Smooth muscle cell (in vitro differentiated cells): ENCODE results near the gene HBP1. TPM values are rescaled to one million over a fixed set of nuclear protein-coding genes. Genes with fewer than 3 reads are reported as not detected.
"Not testable (repeated sequence)": the region's sequence is repeated elsewhere in the genome, so short reads cannot be mapped to it uniquely, and the experiment has no call there.

Experiments used
- DNase-seq: peaks from one replicate; lab custom pipeline; 2025; ENCODE audit not compliant: unreplicated experiment; lab: John Stamatoyannopoulos, UW
- H2AFZ ChIP-seq: fragments of 200-600 bp; sonication (generic); 2 replicates; pipeline ENCODE4 v1.6.0; 2016; ENCODE audit warnings: antibody characterized with exemption, low read depth, mild to moderate bottlenecking
- H3F3A ChIP-seq: fragments of 200-600 bp; sonication (generic); 2 replicates; pipeline ENCODE4 v1.6.0; 2017; ENCODE audit warnings: antibody characterized with exemption, low read depth
- H3K27ac ChIP-seq: fragments of 200-600 bp; sonication (generic); 2 replicates; pipeline ENCODE4 v1.5.1; 2016; ENCODE audit warnings: low read depth, mild to moderate bottlenecking
- H3K27me3 ChIP-seq: fragments of 200-600 bp; sonication (generic); 2 replicates; pipeline ENCODE4 v1.6.1; 2016; ENCODE audit warnings: low read depth, mild to moderate bottlenecking
- H3K36me3 ChIP-seq: fragments of 200-600 bp; sonication (generic); 2 replicates; pipeline ENCODE4 v1.5.1; 2016; ENCODE audit warnings: low read depth
- H3K4me1 ChIP-seq: fragments of 200-600 bp; sonication (generic); 2 replicates; pipeline ENCODE4 v1.5.1; 2016; ENCODE audit warnings: low read depth
- H3K4me2 ChIP-seq: fragments of 200-600 bp; sonication (generic); 2 replicates; pipeline ENCODE4 v1.6.0; 2016; ENCODE audit warnings: mild to moderate bottlenecking
- H3K4me3 ChIP-seq: fragments of 200-600 bp; sonication (generic); 2 replicates; pipeline ENCODE4 v1.5.1; 2016; ENCODE audit warnings: mild to moderate bottlenecking
- H3K79me2 ChIP-seq: fragments of 200-600 bp; sonication (generic); 2 replicates; pipeline ENCODE4 v1.6.0; 2016; ENCODE audit warnings: low read depth, mild to moderate bottlenecking
- H3K9ac ChIP-seq: fragments of 200-600 bp; sonication (generic); 2 replicates; pipeline ENCODE4 v1.6.0; 2016; ENCODE audit warnings: low read depth
- H3K9me3 ChIP-seq: fragments of 200-600 bp; sonication (generic); replicated peaks from 2 replicates; pipeline ENCODE4 v1.5.1; 2016; ENCODE audit warnings: low read depth
- H4K20me1 ChIP-seq: fragments of 200-600 bp; sonication (generic); 2 replicates; pipeline ENCODE4 v1.6.0; 2016; ENCODE audit warnings: low read depth
- CTCF ChIP-seq: fragments of 200-600 bp; sonication (generic); IDR thresholded peaks from 2 replicates; pipeline ENCODE4 v1.5.1; 2017; ENCODE audit warnings: borderline replicate concordance, mild to moderate bottlenecking, antibody characterized with exemption; ENCODE audit not compliant: insufficient read depth, poor library complexity, severe bottlenecking
- WGBS: methylation state at CpG from one replicate; pipeline ENCODE4 v1.1.7; 2016; ENCODE audit warnings: low lambda C conversion rate; 5-methylcytosine and 5-hydroxymethylcytosine counted together
- polyA plus RNA-seq: library from polyadenylated mRNA; unstranded; fragments of >200 nt; fragmentation: Nextera tagmentation; extraction: Ambion mirVana; gene quantifications from 2 replicates; pipeline ENCODE4 v1.2.1, GENCODE V29; 2016
- total RNA-seq: library from RNA; depleted of rRNA; stranded (reverse); fragments of >200 nt; gene quantifications from 2 replicates; pipeline ENCODE4 v1.2.3, GENCODE V29; 2014

HBP1 gene
- total and polyA plus RNA-seq, 2 experiments from 2014 or later: 57.9 to 102 TPM

GRCh38 chr7:107220356-107220755 lies 51.6 kb downstream of the HBP1 start:
- Histone ChIP-seq H3K79me2 (no peaks in the 10 kb centered on the region), H3K4me1 (no peaks in the 10 kb centered on the region), H3F3A (no peaks in the 10 kb centered on the region), H3K36me3 (no peaks in the 10 kb centered on the region), H4K20me1 (peaks cover 4% of the 10 kb centered on the region), H3K9ac (no peak overlapping the region), H3K27ac (no peak overlapping the region), H3K27me3 (no peaks in the 10 kb centered on the region), H3K4me3 (no peak overlapping the region), H3K4me2 (no peak overlapping the region), H3K9me3 (no peaks in the 10 kb centered on the region), H2AFZ (no peak overlapping the region)
- no peak for TF ChIP-seq CTCF
- no peak for DNase-seq
- WGBS: 97% methylated on average over 5 of the region's 5 CpGs

GRCh38 chr7:107220806-107221205 lies 52.0 kb downstream of the HBP1 start:
- H3K27ac ChIP-seq, H3K9ac ChIP-seq, H3K79me2 ChIP-seq, H3K4me1 ChIP-seq, DNase-seq, H3K4me3 ChIP-seq, H3F3A ChIP-seq, H3K27me3 ChIP-seq, H2AFZ ChIP-seq, H3K9me3 ChIP-seq, H3K36me3 ChIP-seq, H4K20me1 ChIP-seq, H3K4me2 ChIP-seq: not testable (repeated sequence)
- WGBS: 97% methylated on average over 6 of the region's 6 CpGs

GRCh38 chr7:107224374-107225223 lies 55.8 kb downstream of the HBP1 start:
- no peaks in the 10 kb centered on the region for H3K79me2 ChIP-seq
- no peaks in the 10 kb centered on the region for H3K36me3 ChIP-seq
- H3K4me3 ChIP-seq: no peak overlapping the region
- H3K9ac ChIP-seq: no peak overlapping the region
- H3K4me2 ChIP-seq: no peak overlapping the region
- H3F3A ChIP-seq: no peaks in the 10 kb centered on the region
- no peak for DNase-seq
- no peak for TF ChIP-seq CTCF
- no peak overlapping the region for H3K27ac ChIP-seq
- WGBS: 85% methylated on average over 5 of the region's 5 CpGs
- no peaks in the 10 kb centered on the region for H3K9me3 ChIP-seq
- H4K20me1 ChIP-seq: no peaks in the 10 kb centered on the region
- no peaks in the 10 kb centered on the region for H3K4me1 ChIP-seq
- no peaks in the 10 kb centered on the region for H3K27me3 ChIP-seq
- H2AFZ ChIP-seq: no peak overlapping the region

- H3F3A ChIP-seq: no peaks in the 10 kb centered on the region
- no peaks in the 10 kb centered on the region for H3K36me3 ChIP-seq
- no peak overlapping the region for H3K9ac ChIP-seq
- H4K20me1 ChIP-seq: peaks cover 3% of the 10 kb centered on the region
- H3K27ac ChIP-seq: no peak overlapping the region
- no peaks in the 10 kb centered on the region for H3K9me3 ChIP-seq
- no peaks in the 10 kb centered on the region for H3K4me1 ChIP-seq
- H3K4me2 ChIP-seq: no peak overlapping the region
- TF ChIP-seq CTCF: no peak
- no peak overlapping the region for H2AFZ ChIP-seq
- 94% methylated on average over 2 of the region's 2 CpGs for WGBS
- H3K79me2 ChIP-seq: no peaks in the 10 kb centered on the region
- H3K4me3 ChIP-seq: no peak overlapping the region
- DNase-seq: no peak
- H3K27me3 ChIP-seq: no peaks in the 10 kb centered on the region
Observed at GRCh38 chr7:107228291-107228690, 59.5 kb downstream of the HBP1 start.
